ENCODE results near the gene PRRT3.
"Not testable (repeated sequence)": the region's sequence is repeated elsewhere in the genome, so short reads cannot be mapped to it uniquely, and the experiment has no call there.

PRRT3 gene

GRCh38 chr3:9899289-9899791 is 52.9 kb downstream of the PRRT3 start:
- DNase-seq (ENCODE audit: low read depth in 2 of 2), result no peak

- DNase-seq (ENCODE audit: low read depth in 2 of 2), result no peak
These were observed 53.6 kb downstream of the PRRT3 start for GRCh38 chr3:9898467-9899241.

- no peak for DNase-seq (ENCODE audit: low read depth in 2 of 2)
These were observed 54.5 kb downstream of the PRRT3 start for GRCh38 chr3:9897408-9898372.

- DNase-seq (ENCODE audit: low read depth in 2 of 2), result not testable (repeated sequence)
These were observed 55.3 kb downstream of the PRRT3 start for GRCh38 chr3:9896755-9897407.

- DNase-seq (ENCODE audit: low read depth in 2 of 2), result not testable (repeated sequence)
These were observed 56.5 kb downstream of the PRRT3 start for GRCh38 chr3:9895715-9896114.

Data from stimulated activated CD8-positive, alpha-beta memory T cell treated with anti-CD3 and anti-CD28 coated beads, Interleukin-15, amount 100 ng/mL, for 4 hours (primary cell).